ENCODE measurements around the gene TSPAN9. TPM values are rescaled to one million over a fixed set of nuclear protein-coding genes. Genes with fewer than 3 reads are reported as not detected.

Gene TSPAN9
- polyA plus RNA-seq, 1 of the 3 experiments (the other 2 are of a cell fraction), result 34.9 TPM

GRCh38 chr12:3249081-3249800 is 172.1 kb downstream of the TSPAN9 start:
- no peaks in the 10 kb centered on the region for H3K36me3 ChIP-seq (replicated peaks in 1 of 2; ENCODE audit: control insufficient read depth in 1 of 2, insufficient read depth in 2 of 2, low read length in 1 of 2)
- H2AFZ ChIP-seq (ENCODE audit: low read depth), result no peak overlapping the region
- no peaks in the 10 kb centered on the region for H3K9me2 ChIP-seq
- no peaks in the 10 kb centered on the region for H3K9me3 ChIP-seq
- no peak for TF ChIP-seq GATA2 (CRISPR knock-in tag; IDR thresholded peaks at IDR 0.05)
- TF ChIP-seq, protein P1, sequence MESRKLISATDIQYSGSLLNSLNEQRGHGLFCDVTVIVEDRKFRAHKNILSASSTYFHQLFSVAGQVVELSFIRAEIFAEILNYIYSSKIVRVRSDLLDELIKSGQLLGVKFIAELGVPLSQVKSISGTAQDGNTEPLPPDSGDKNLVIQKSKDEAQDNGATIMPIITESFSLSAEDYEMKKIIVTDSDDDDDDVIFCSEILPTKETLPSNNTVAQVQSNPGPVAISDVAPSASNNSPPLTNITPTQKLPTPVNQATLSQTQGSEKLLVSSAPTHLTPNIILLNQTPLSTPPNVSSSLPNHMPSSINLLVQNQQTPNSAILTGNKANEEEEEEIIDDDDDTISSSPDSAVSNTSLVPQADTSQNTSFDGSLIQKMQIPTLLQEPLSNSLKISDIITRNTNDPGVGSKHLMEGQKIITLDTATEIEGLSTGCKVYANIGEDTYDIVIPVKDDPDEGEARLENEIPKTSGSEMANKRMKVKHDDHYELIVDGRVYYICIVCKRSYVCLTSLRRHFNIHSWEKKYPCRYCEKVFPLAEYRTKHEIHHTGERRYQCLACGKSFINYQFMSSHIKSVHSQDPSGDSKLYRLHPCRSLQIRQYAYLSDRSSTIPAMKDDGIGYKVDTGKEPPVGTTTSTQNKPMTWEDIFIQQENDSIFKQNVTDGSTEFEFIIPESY (IDR thresholded peaks at IDR 0.05; ENCODE audit: borderline replicate concordance, low read depth), result no peak
- no peak for TF ChIP-seq FOXJ3 (CRISPR knock-in tag; IDR thresholded peaks at IDR 0.05)
- TF ChIP-seq, protein P2, sequence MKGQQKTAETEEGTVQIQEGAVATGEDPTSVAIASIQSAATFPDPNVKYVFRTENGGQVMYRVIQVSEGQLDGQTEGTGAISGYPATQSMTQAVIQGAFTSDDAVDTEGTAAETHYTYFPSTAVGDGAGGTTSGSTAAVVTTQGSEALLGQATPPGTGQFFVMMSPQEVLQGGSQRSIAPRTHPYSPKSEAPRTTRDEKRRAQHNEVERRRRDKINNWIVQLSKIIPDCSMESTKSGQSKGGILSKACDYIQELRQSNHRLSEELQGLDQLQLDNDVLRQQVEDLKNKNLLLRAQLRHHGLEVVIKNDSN (IDR thresholded peaks at IDR 0.05; ENCODE audit: borderline replicate concordance, low read depth), result no peak
- TF ChIP-seq, protein P3, sequence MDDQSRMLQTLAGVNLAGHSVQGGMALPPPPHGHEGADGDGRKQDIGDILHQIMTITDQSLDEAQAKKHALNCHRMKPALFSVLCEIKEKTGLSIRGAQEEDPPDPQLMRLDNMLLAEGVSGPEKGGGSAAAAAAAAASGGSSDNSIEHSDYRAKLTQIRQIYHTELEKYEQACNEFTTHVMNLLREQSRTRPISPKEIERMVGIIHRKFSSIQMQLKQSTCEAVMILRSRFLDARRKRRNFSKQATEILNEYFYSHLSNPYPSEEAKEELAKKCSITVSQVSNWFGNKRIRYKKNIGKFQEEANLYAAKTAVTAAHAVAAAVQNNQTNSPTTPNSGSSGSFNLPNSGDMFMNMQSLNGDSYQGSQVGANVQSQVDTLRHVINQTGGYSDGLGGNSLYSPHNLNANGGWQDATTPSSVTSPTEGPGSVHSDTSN (IDR thresholded peaks at IDR 0.05), result no peak
- no peak for TF ChIP-seq YY1 (IDR thresholded peaks at IDR 0.05; ENCODE audit: low read depth)
- no peak for TF ChIP-seq RAD21 (IDR thresholded peaks at IDR 0.05; ENCODE audit: low read length)
- no peak for TF ChIP-seq JUND (IDR thresholded peaks at IDR 0.05)
- no peak for TF ChIP-seq SIN3A (IDR thresholded peaks at IDR 0.05; ENCODE audit: borderline replicate concordance, low read depth, low read length)
- no peak for TF ChIP-seq POLR2AphosphoS5 (IDR thresholded peaks at IDR 0.05; ENCODE audit: low read depth, low read length)
- no peak for TF ChIP-seq RCOR1 (IDR thresholded peaks at IDR 0.05; ENCODE audit: low read length)
- TF ChIP-seq SMC3 (IDR thresholded peaks at IDR 0.05; ENCODE audit: low read depth, low read length), result no peak
- TF ChIP-seq RXRA (IDR thresholded peaks at IDR 0.05; ENCODE audit: borderline replicate concordance, low read depth), result no peak
- TF ChIP-seq FOXM1 (IDR thresholded peaks at IDR 0.05; ENCODE audit: low read depth), result no peak
- TF ChIP-seq TCF12 (IDR thresholded peaks at IDR 0.05), result no peak
- H3K27ac ChIP-seq (ENCODE audit: low read depth in 2 of 2, low read length in 1 of 2), result no peak overlapping the region
- H3K9ac ChIP-seq, result no peak overlapping the region
- no peaks in the 10 kb centered on the region for H4K20me1 ChIP-seq (ENCODE audit: insufficient read depth)
- H3K27me3 ChIP-seq (ENCODE audit: insufficient read depth), result no peaks in the 10 kb centered on the region
- H3K4me2 ChIP-seq, result no peak overlapping the region
- ChIA-PET POLR2A (no interaction called here), CTCF (interaction anchor here (1.3 kb wide), 1 partner anchor 51 kb away, joined by 3 read pairs; no protein-coding TSS in a partner anchor)
- no peaks in the 10 kb centered on the region for H3F3A ChIP-seq (replicated peaks; ENCODE audit: insufficient read depth)
- no peak for DNase-seq
- no peak overlapping the region for H3K4me3 ChIP-seq (ENCODE audit: low read depth in 2 of 2, low read length in 1 of 2)
- no peaks in the 10 kb centered on the region for H3K79me2 ChIP-seq (ENCODE audit: insufficient read depth)
- WGBS (ENCODE audit: low lambda C conversion rate), result 91% methylated on average over 13 of the region's 16 CpGs
- H3K4me1 ChIP-seq (ENCODE audit: control insufficient read depth in 1 of 2, insufficient read depth in 2 of 2, low read depth in 1 of 2, low read length in 1 of 2), result peaks cover 0 to 11% of the 10 kb centered on the region in 2 experiments; a peak in 2 of 4 replicates

Data from SK-N-SH (cell line).